Mesenchymal stem cell (in vitro differentiated cells and primary cell): Measurements from ENCODE around the gene ADIRF.

Experiments
- DNase-seq: peaks from one replicate; pipeline ENCODE4 v3.0.0-alpha.2; 2013
- H2AFZ ChIP-seq: one replicate; pipeline ENCODE4 v1.6.1; 2013; ENCODE audit warnings: low read depth, mild to moderate bottlenecking, control low read depth, inconsistent platforms, low read length, moderate library complexity
- H2AK5ac ChIP-seq: 2 replicates; pipeline ENCODE4 v1.6.1; 2013; ENCODE audit warnings: low read length, moderate library complexity, mild to moderate bottlenecking, inconsistent platforms; ENCODE audit not compliant: severe bottlenecking
- H2BK120ac ChIP-seq: one replicate; pipeline ENCODE4 v1.6.1; 2013; ENCODE audit warnings: low read depth, mild to moderate bottlenecking, inconsistent platforms, low read length, moderate library complexity
- H2BK12ac ChIP-seq, 2 experiments: one replicate each; pipeline ENCODE4 v1.6.1; 2013; ENCODE audit warnings: inconsistent platforms in 2 of 2, low read length in 2 of 2, mild to moderate bottlenecking in 2 of 2, moderate library complexity in 2 of 2, control low read depth in 1 of 2
- H2BK15ac ChIP-seq: one replicate; pipeline ENCODE4 v1.6.1; 2013; ENCODE audit warnings: mild to moderate bottlenecking, low read depth, inconsistent platforms; ENCODE audit not compliant: poor library complexity, severe bottlenecking
- H2BK5ac ChIP-seq: 2 replicates; pipeline ENCODE4 v1.6.1; 2013; ENCODE audit warnings: low read depth, mild to moderate bottlenecking, low read length, control low read depth, inconsistent platforms; ENCODE audit not compliant: poor library complexity, severe bottlenecking
- H3K14ac ChIP-seq, 2 experiments: one replicate each; pipeline ENCODE4 v1.6.1; 2013; ENCODE audit warnings: inconsistent platforms in 2 of 2, low read length in 2 of 2, control low read depth in 1 of 2, mild to moderate bottlenecking in 1 of 2, moderate library complexity in 1 of 2
- H3K18ac ChIP-seq, 2 experiments: one replicate each; pipeline ENCODE4 v1.6.1; 2013; ENCODE audit warnings: inconsistent platforms in 2 of 2, low read length in 2 of 2, control low read depth in 1 of 2, low read depth in 1 of 2, mild to moderate bottlenecking in 1 of 2
- H3K23ac ChIP-seq, 2 experiments: one replicate each; pipeline ENCODE4 v1.6.1; 2013; ENCODE audit warnings: inconsistent platforms in 2 of 2, low read length in 2 of 2, mild to moderate bottlenecking in 2 of 2, moderate library complexity in 2 of 2, control low read depth in 1 of 2
- H3K27ac ChIP-seq: 2 replicates; pipeline ENCODE4 v1.5.1; 2013; ENCODE audit warnings: mild to moderate bottlenecking, moderate library complexity, low read length, control low read depth, inconsistent platforms; ENCODE audit not compliant: poor library complexity, severe bottlenecking
- H3K27me3 ChIP-seq, 2 experiments: 2 replicates each; pipeline versions ENCODE4 v1.6.1 to v1.7.0; 2013; ENCODE audit warnings: low read length in 2 of 2, mild to moderate bottlenecking in 2 of 2, moderate library complexity in 2 of 2, control low read depth in 1 of 2, inconsistent platforms in 1 of 2; ENCODE audit not compliant: control insufficient read depth in 1 of 2, insufficient read depth in 1 of 2
- H3K36me3 ChIP-seq, 2 experiments: 2 replicates each; pipeline versions ENCODE4 v1.6.1 to v1.7.0; 2013; ENCODE audit warnings: low read length in 2 of 2, control low read depth in 1 of 2, inconsistent platforms in 1 of 2, low read depth in 1 of 2, mild to moderate bottlenecking in 1 of 2; ENCODE audit not compliant: insufficient read depth in 2 of 2, control insufficient read depth in 1 of 2
- H3K4ac ChIP-seq, 2 experiments: one replicate each; pipeline ENCODE4 v1.6.1; 2013; ENCODE audit warnings: inconsistent platforms in 2 of 2, low read length in 2 of 2, mild to moderate bottlenecking in 2 of 2, moderate library complexity in 2 of 2, control low read depth in 1 of 2, low read depth in 1 of 2
- H3K4me1 ChIP-seq: 2 replicates; pipeline ENCODE4 v1.6.1; 2013; ENCODE audit warnings: low read depth, low read length, control low read depth; ENCODE audit not compliant: control insufficient read depth, insufficient read depth
- H3K4me2 ChIP-seq: 2 replicates; pipeline ENCODE4 v1.6.1; 2013; ENCODE audit warnings: low read length, mild to moderate bottlenecking, inconsistent platforms; ENCODE audit not compliant: poor library complexity, severe bottlenecking
- H3K4me3 ChIP-seq, 2 experiments: 2 replicates each; pipeline versions ENCODE4 v1.5.1 to v1.7.0; 2013; ENCODE audit warnings: low read length in 2 of 2, mild to moderate bottlenecking in 2 of 2, control low read depth in 1 of 2, low read depth in 1 of 2; ENCODE audit not compliant: insufficient read depth in 1 of 2
- H3K79me1 ChIP-seq: replicated peaks from 2 replicates; pipeline ENCODE4 v1.6.1; 2013; ENCODE audit warnings: mild to moderate bottlenecking, control low read depth, low read length, inconsistent platforms; ENCODE audit not compliant: poor library complexity, severe bottlenecking
- H3K9ac ChIP-seq: 2 replicates; pipeline ENCODE4 v1.7.0; 2013; ENCODE audit warnings: mild to moderate bottlenecking, low read length, moderate library complexity
- H3K9me3 ChIP-seq: 2 replicates; pipeline ENCODE4 v1.7.0; 2013; ENCODE audit warnings: mild to moderate bottlenecking, low read length; ENCODE audit not compliant: control insufficient read depth
- H4K8ac ChIP-seq: one replicate; pipeline ENCODE4 v1.6.1; 2013; ENCODE audit warnings: inconsistent platforms, mild to moderate bottlenecking, low read length, moderate library complexity
- H4K91ac ChIP-seq: one replicate; pipeline ENCODE4 v1.6.1; 2013; ENCODE audit warnings: mild to moderate bottlenecking, low read length, inconsistent platforms
- WGBS: methylation state at CpG from one replicate; pipeline ENCODE4 v1.1.7; 2013; ENCODE audit warnings: mixed read lengths; 5-methylcytosine and 5-hydroxymethylcytosine counted together

Gene ADIRF

GRCh38 chr10:86964847-86965190 lies 3.5 kb upstream of the ADIRF start:
- Histone ChIP-seq H3K27me3 (no peaks in the 10 kb centered on the region), H3K23ac (no peak overlapping the region), H2BK120ac (no peak overlapping the region), H4K8ac (no peak overlapping the region), H3K36me3 (peaks cover 0 to 3% of the 10 kb centered on the region in 2 experiments), H3K4me1 (peaks cover 28% of the 10 kb centered on the region), H2BK12ac (peak overlapping the region in 1 of 2 experiments; percentile 3), H2AK5ac (no peak overlapping the region), H3K18ac (no peak overlapping the region), H3K27ac (no peak overlapping the region), H3K9me3 (no peaks in the 10 kb centered on the region), H3K79me1 (no peaks in the 10 kb centered on the region), H3K14ac (no peak overlapping the region), H3K4me3 (no peak overlapping the region), H3K4me2 (no peak overlapping the region), H3K9ac (no peak overlapping the region), H2AFZ (no peak overlapping the region), H4K91ac (no peak overlapping the region), H2BK15ac (no peak overlapping the region), H2BK5ac (no peak overlapping the region), H3K4ac (no peak overlapping the region)
- no peak for DNase-seq
- no CpG with 5 or more reads among the region's 2 CpGs for WGBS

- Histone ChIP-seq H3K4me2 (no peak overlapping the region), H3K14ac (no peak overlapping the region), H3K18ac (no peak overlapping the region), H3K27me3 (no peaks in the 10 kb centered on the region), H3K79me1 (no peaks in the 10 kb centered on the region), H2BK15ac (no peak overlapping the region), H3K36me3 (peaks cover 0 to 3% of the 10 kb centered on the region in 2 experiments), H3K9me3 (no peaks in the 10 kb centered on the region), H3K23ac (no peak overlapping the region), H3K9ac (peak overlapping the region; percentile 97), H2AFZ (no peak overlapping the region), H3K27ac (no peak overlapping the region), H2BK12ac (peak overlapping the region in 1 of 2 experiments; percentile 7), H2AK5ac (no peak overlapping the region), H2BK120ac (no peak overlapping the region), H4K91ac (peak overlapping the region; percentile 3), H3K4me3 (peak overlapping the region in 1 of 2 experiments; percentile 81), H3K4me1 (peaks cover 35% of the 10 kb centered on the region), H4K8ac (peak overlapping the region; percentile 66), H2BK5ac (no peak overlapping the region), H3K4ac (no peak overlapping the region)
- DNase-seq, result no peak
- WGBS, result 91% methylated on average over 5 of the region's 11 CpGs
These were observed 2.2 kb upstream of the ADIRF start for GRCh38 chr10:86965986-86966654.

- peak overlapping the region in 1 of 2 experiments; percentile 51 for H3K14ac ChIP-seq
- H3K27ac ChIP-seq, result no peak overlapping the region
- no peak overlapping the region for H2BK120ac ChIP-seq
- peaks cover 0 to 3% of the 10 kb centered on the region in 2 experiments for H3K36me3 ChIP-seq
- peak overlapping the region in 1 of 2 experiments; percentile 26 for H3K4ac ChIP-seq
- no peak overlapping the region for H2BK15ac ChIP-seq
- H2BK5ac ChIP-seq, result no peak overlapping the region
- H3K18ac ChIP-seq, result peak overlapping the region in 1 of 2 experiments; percentile 85
- no peak for DNase-seq
- H2BK12ac ChIP-seq, result peak overlapping the region in 1 of 2 experiments; percentile 87
- H3K9me3 ChIP-seq, result no peaks in the 10 kb centered on the region
- no peak overlapping the region for H2AK5ac ChIP-seq
- H3K4me2 ChIP-seq, result no peak overlapping the region
- H3K9ac ChIP-seq, result peak overlapping the region; percentile 97
- H3K23ac ChIP-seq, result no peak overlapping the region
- H3K4me3 ChIP-seq, result peak overlapping the region in 1 of 2 experiments; percentile 81
- no peaks in the 10 kb centered on the region for H3K79me1 ChIP-seq
- H4K91ac ChIP-seq, result peak overlapping the region; percentile 59
- H3K4me1 ChIP-seq, result peaks cover 34% of the 10 kb centered on the region
- no peak overlapping the region for H2AFZ ChIP-seq
- H4K8ac ChIP-seq, result peak overlapping the region; percentile 53
- H3K27me3 ChIP-seq, result no peaks in the 10 kb centered on the region
- 97% methylated on average over 7 of the region's 7 CpGs for WGBS
These were observed 771 bp upstream of the ADIRF start for GRCh38 chr10:86967481-86967941.

- Histone ChIP-seq H4K91ac (peak overlapping the region; percentile 30), H3K36me3 (peaks cover 0 to 3% of the 10 kb centered on the region in 2 experiments), H3K27me3 (no peaks in the 10 kb centered on the region), H4K8ac (peak overlapping the region; percentile 67), H2BK5ac (no peak overlapping the region), H3K23ac (peak overlapping the region in 1 of 2 experiments; percentile 49), H2BK15ac (peak overlapping the region; percentile 85), H3K4ac (peak overlapping the region; percentile 57 to 74), H3K18ac (peak overlapping the region; percentile 50 to 62), H3K9me3 (no peaks in the 10 kb centered on the region), H2BK120ac (peak overlapping the region; percentile 55), H3K4me1 (peaks cover 34% of the 10 kb centered on the region), H3K4me3 (peak overlapping the region in 1 of 2 experiments; percentile 81), H3K79me1 (no peaks in the 10 kb centered on the region), H2AK5ac (no peak overlapping the region), H2BK12ac (peak overlapping the region; percentile 20 to 29), H3K14ac (peak overlapping the region in 1 of 2 experiments; percentile 57), H3K9ac (peak overlapping the region; percentile 97), H3K27ac (no peak overlapping the region), H3K4me2 (no peak overlapping the region), H2AFZ (no peak overlapping the region)
- no peak for DNase-seq
- WGBS, result 88% methylated on average over 9 of the region's 9 CpGs
These were observed 693 bp downstream of the ADIRF start for GRCh38 chr10:86968994-86969355.
